ENCODE results near the gene F12. TPM values are rescaled to one million over a fixed set of nuclear protein-coding genes. Genes with fewer than 3 reads are reported as not detected.
"Not testable (repeated sequence)": the region's sequence is repeated elsewhere in the genome, so short reads cannot be mapped to it uniquely, and the experiment has no call there.

F12 gene
- total RNA-seq, 4 donors from 2014 or later, result 0.42 to 2.6 (median 1.1) TPM; not detected in 1

- Histone ChIP-seq H3K9me3 (no peaks in the 10 kb centered on the region), H3K4me3 (replicated peaks in 1 of 3) (no peak overlapping the region), H3K27me3 (no peaks in the 10 kb centered on the region), H3K27ac (no peak overlapping the region), H3K36me3 (no peaks in the 10 kb centered on the region), H3K4me1 (no peaks in the 10 kb centered on the region)
- no peak for TF ChIP-seq POLR2A (IDR thresholded peaks at IDR 0.05)
- TF ChIP-seq, protein P1, sequence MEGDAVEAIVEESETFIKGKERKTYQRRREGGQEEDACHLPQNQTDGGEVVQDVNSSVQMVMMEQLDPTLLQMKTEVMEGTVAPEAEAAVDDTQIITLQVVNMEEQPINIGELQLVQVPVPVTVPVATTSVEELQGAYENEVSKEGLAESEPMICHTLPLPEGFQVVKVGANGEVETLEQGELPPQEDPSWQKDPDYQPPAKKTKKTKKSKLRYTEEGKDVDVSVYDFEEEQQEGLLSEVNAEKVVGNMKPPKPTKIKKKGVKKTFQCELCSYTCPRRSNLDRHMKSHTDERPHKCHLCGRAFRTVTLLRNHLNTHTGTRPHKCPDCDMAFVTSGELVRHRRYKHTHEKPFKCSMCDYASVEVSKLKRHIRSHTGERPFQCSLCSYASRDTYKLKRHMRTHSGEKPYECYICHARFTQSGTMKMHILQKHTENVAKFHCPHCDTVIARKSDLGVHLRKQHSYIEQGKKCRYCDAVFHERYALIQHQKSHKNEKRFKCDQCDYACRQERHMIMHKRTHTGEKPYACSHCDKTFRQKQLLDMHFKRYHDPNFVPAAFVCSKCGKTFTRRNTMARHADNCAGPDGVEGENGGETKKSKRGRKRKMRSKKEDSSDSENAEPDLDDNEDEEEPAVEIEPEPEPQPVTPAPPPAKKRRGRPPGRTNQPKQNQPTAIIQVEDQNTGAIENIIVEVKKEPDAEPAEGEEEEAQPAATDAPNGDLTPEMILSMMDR (IDR thresholded peaks at IDR 0.05), result no peak
- DNase-seq, result no peak
- 87 to 92% methylated on average over 5 to 6 of the region's 8 CpGs for WGBS, 2 donors
- intact Hi-C loops (cut with DNase I), result no loop called here
Observed at GRCh38 chr5:177377851-177378776, 31.2 kb downstream of the F12 start.

DNA sequence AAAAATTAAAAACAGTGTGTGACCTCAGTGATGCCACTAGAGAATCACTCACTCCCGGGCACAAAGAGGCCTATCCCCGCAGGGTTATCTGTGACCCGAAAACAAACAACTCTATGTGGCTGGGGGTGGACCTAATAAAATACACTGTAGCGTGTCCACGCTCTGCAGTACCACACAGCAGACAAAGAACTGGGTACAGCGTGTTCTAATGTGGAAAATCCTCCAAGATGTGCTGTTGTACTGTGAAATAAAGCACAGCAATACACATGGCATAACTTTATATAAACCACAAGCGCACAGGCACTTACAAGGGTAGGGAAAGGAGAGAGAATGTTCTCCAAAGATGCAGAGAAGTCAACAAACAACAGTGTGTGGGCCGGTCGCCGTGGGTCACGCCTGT is 33.3 kb downstream of the F12 start:
- peaks cover 4% of the 10 kb centered on the region in 2 donors for H3K4me1 ChIP-seq
- no peak for TF ChIP-seq POLR2A (IDR thresholded peaks at IDR 0.05)
- TF ChIP-seq, protein P1 (IDR thresholded peaks at IDR 0.05), result no peak
- no peaks in the 10 kb centered on the region for H3K36me3 ChIP-seq
- 85 to 87% methylated on average over 11 of the region's 11 CpGs for WGBS, 2 donors
- no peak for DNase-seq
- intact Hi-C loops (cut with DNase I), result no loop called here
- no peak overlapping the region for H3K27ac ChIP-seq
- no peak overlapping the region for H3K4me3 ChIP-seq (replicated peaks in 1 of 3)
- H3K9me3 ChIP-seq, result no peaks in the 10 kb centered on the region
- no peaks in the 10 kb centered on the region for H3K27me3 ChIP-seq

DNA sequence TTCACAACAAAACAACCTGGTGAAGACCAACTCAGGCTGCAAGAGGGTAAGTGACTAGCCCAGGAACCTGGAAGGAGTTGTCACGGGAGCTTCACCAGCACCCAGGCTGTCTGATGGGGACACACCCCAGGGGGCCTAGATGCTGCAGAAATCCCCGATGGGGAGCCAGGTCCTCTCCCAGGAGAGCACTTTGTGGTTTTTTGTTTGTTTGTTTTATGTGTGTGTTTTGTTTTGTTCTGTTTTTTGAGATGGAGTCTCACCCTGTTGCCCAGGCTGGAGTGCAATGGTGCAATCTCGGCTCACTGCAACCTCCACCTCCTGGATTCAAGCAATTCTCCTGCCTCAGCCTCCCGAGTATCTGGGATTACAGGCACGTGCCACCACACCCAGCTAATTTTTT is 33.8 kb downstream of the F12 start:
- H3K9me3 ChIP-seq; H3K36me3 ChIP-seq; H3K27me3 ChIP-seq; H3K27ac ChIP-seq; DNase-seq; H3K4me3 ChIP-seq (replicated peaks in 1 of 3); intact Hi-C loops (cut with DNase I); H3K4me1 ChIP-seq: not testable (repeated sequence)
- 77 to 78% methylated on average over 5 of the region's 5 CpGs for WGBS, 2 donors

DNA sequence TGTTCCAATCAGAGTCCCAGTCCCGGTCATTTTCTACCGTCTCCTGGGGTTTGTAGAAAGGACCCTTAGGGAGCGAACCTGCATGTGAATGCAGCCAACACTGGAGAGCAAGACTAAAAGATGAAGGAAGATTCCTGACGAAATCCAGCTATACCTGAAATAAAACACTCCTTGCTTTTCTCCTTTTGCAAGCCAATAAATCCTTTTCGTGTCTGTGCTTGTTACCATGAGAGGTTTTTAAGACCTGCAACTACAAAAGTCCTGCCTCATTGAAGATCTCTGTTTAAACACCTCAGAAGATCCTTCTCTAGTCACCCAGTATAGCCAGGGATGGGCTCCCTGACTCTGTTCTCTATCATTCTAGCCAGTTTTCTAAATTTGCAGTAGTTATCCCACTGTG is 35.2 kb downstream of the F12 start:
- Histone ChIP-seq H3K27me3 (no peaks in the 10 kb centered on the region), H3K4me3 (replicated peaks in 1 of 3) (no peak overlapping the region), H3K4me1 (peaks cover 4% of the 10 kb centered on the region in 2 donors), H3K9me3 (no peaks in the 10 kb centered on the region), H3K36me3 (no peaks in the 10 kb centered on the region), H3K27ac (no peak overlapping the region)
- intact Hi-C loops (cut with DNase I), result no loop called here
- DNase-seq, result no peak
- WGBS, 2 donors, result 65 to 74% methylated on average over 5 of the region's 5 CpGs
- TF ChIP-seq POLR2A (IDR thresholded peaks at IDR 0.05), result no peak
- TF ChIP-seq, protein P1 (IDR thresholded peaks at IDR 0.05), result no peak

GRCh38 chr5:177373806-177374205 is 35.6 kb downstream of the F12 start:
- H3K4me1 ChIP-seq, result peaks cover 4% of the 10 kb centered on the region in 2 donors
- TF ChIP-seq, protein P1 (IDR thresholded peaks at IDR 0.05), result no peak
- no peak for TF ChIP-seq POLR2A (IDR thresholded peaks at IDR 0.05)
- H3K27ac ChIP-seq, result no peak overlapping the region

More at GRCh38 chr5:177373806-177374205, 35.6 kb downstream of the F12 start:
- no peaks in the 10 kb centered on the region for H3K9me3 ChIP-seq
- H3K27me3 ChIP-seq, result no peaks in the 10 kb centered on the region
- no peaks in the 10 kb centered on the region for H3K36me3 ChIP-seq
- intact Hi-C loops (cut with DNase I), result no loop called here
- no peak overlapping the region for H3K4me3 ChIP-seq (replicated peaks in 1 of 3)
- WGBS, 2 donors, result 56 to 59% methylated on average over 6 of the region's 6 CpGs
- DNase-seq, result peak in 1 of 2 donors; percentile 15
